ENCODE data around the gene EIF2AK3.
"Not testable (repeated sequence)": the region's sequence is repeated elsewhere in the genome, so short reads cannot be mapped to it uniquely, and the experiment has no call there.

Gene EIF2AK3

DNA sequence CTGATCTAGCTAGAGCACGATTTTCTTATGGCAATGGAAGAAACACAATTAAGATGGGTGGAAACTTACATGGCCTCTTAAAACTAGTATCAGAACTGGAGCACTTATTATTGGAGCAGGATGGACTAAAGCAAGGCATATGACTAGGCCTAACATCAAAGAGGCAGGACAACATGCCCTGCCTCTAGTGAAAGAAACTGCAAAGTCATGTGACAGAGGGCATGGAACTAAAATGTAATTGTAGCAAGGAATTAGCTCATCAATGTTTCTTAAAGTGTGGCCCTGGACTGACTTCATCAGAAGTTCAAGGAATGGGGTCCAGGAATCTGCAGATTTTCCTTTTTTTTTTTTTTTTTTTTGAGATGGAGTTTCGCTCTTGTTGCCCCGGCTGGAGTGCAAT is 5.3 kb upstream of the EIF2AK3 start:
- DNase-seq: no peak

GRCh38 chr2:88628571-88628939 is 1.3 kb upstream of the EIF2AK3 start:
- no peak for DNase-seq

DNA sequence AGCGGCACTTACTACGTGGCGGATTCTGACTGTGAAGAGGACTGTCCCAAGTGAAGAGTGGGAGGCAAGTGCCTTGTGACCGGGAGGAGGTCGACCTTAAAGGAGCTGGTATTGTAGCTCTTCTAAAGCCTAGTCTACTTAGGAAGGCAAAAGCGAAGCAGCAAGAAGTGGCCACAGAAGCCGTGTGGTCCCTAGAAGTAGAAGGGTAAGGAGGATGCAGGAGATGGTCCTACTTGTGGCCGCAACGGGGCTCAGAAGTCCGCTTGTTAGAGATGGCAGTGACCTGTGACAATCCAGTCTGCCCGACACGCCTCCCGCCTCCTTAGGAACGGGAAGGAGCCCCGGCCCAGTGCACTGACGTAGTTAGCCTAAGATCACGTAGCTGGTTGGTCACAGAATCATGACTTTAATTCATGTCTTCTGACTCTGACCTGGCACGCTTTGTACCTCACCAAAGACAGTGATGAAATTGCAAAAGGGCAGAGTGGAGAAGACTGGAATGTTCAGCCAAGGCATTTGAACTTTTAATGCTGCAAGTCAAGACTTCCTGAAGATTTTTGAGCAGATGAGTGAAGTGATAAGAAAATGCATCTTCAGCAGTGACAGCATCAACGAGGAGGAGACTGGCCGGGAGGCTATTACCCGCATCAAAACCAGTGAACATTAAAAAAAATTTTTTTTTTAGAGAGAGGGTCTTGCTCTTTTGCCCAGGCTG is 749 bp upstream of the EIF2AK3 start:
- DNase-seq: peak; percentile 84

GRCh38 chr2:88626171-88627054 is 851 bp downstream of the EIF2AK3 start:
- DNase-seq: peak; percentile 54

GRCh38 chr2:88624477-88624876 is 2.8 kb downstream of the EIF2AK3 start:
- DNase-seq: no peak

GRCh38 chr2:88623831-88624465 is 3.3 kb downstream of the EIF2AK3 start:
- DNase-seq: not testable (repeated sequence)

DNA sequence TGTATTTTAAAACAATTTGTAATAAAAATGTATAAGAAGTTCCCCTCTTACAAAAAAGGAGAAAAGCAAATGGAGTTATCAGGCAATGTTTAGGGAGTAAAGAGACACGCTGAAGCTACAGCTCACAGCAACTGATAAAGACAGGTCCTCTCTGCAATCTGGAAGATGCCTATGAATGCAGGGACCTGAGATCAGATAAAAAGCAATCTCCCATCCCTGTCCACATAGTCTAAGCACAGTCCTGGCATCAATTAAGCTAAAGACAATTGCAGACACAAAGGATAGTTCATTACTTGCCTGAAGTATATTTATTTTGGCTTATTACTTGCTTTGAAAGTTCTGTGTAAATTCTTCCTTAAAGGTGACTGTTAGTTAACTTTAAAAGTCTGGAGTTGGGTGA is 5.0 kb downstream of the EIF2AK3 start:
- DNase-seq: no peak

- DNase-seq: no peak
Measured at GRCh38 chr2:88621432-88621831, 5.8 kb downstream of the EIF2AK3 start.

DNA sequence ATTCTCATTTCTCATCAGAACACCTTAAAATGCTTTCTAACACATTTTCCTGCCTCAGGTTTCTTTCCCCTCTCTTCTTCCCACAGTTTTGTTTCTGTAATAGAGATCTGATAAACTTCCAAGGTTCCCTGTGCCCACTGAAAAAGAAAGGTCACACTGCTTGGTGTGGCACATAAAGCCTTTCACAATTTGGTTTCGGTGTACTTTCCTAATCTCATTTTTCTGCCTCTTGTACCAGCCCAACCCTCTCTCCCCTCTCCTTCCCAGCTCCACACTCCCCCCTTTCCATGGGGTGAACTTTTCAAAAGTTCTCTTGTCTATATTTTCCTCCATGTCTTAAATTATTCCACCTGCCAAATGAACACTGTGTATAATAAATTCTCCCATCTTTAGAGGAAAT is 7.2 kb downstream of the EIF2AK3 start:
- DNase-seq: no peak

- DNase-seq: no peak
Measured at GRCh38 chr2:88615822-88616221, 11.4 kb downstream of the EIF2AK3 start.

- no peak for DNase-seq
Measured at GRCh38 chr2:88614497-88615157, 12.6 kb downstream of the EIF2AK3 start.

DNA sequence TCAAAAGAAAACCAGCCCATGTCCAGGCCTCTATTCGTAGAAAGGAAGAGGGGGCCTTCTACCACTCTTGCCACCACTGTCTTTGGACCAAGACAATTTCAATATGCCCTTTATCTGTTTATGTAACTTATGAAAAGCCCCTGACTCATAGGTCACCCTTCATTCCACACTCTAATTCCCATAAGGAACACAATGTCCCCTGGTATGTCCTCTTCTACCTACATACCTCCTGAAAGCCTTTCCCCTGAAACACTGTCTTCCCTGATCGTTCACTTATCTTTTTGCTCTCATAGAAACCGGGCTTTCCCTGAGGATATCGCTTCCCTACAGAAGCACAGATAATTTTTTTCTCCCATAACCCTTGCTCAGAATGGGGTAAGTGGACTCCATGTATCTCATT is 13.3 kb downstream of the EIF2AK3 start:
- DNase-seq: no peak

DNA sequence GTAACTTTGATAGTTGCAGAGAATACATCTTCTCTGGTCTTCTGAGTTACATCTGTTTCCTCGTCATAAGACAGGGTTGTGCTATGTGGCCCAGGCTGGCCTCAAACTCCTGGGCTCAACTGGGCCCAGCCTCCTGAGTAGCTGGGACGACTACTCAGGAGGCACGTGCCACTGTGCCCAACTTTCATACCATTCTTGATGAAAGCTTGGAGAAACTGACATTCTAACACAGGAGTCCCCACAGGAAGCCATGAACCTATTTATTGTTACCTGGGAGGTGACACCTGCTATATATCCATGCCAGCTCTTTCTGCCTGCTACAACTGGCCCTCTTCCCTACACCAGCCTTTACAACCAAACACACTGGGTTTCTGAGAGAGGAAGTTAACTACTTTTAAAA is 19.1 kb downstream of the EIF2AK3 start:
- DNase-seq: no peak

DNA sequence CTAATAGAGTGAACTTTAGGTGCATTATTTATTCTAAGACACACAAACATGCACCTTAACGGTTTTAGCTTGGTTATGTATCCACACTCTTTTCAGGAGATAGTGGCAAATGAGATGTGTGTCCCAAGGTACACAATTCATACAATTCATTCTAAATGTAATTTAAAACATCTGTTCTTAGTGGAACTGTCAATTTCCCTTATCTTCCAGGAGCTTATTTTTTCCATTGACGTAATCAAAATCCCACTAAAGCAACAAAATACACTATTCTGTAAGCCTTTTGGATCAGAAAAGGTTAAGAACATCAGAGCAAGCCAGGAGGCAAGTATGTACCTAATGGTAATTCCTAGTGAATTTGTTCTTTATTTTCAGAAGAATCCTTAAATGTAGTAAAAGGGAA is 19.8 kb downstream of the EIF2AK3 start:
- DNase-seq: no peak

DNA sequence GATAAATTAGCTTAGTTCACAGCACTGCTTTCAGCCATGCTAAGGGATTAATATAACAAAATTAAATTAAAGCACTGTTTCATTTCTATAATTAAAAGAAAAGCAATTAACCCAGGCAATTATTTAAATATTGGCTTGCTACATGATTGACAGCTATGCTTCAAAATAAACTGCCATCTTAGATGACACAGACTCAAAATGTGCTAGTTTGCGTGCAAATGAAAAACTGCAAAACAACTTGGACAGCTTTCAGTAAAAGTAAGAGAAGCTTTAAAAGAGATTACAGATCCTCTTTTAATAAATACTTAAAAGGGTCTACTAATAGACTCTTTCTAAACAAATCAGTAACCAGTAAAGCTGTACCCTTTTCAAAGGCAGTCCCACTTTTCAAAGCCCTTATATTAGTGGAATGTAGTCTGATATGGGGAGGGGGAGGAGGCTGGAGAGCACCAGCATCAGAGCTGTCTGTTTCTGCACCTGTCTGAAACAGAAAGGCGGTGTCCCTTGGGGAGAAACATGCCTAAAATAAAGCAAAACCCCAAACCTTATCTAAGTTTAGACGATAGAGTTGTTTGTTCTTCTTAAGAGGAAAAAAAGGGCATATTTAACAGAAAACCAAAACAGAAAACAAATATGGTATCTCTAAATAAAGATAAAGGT is 20.8 kb downstream of the EIF2AK3 start:
- DNase-seq: no peak

DNA sequence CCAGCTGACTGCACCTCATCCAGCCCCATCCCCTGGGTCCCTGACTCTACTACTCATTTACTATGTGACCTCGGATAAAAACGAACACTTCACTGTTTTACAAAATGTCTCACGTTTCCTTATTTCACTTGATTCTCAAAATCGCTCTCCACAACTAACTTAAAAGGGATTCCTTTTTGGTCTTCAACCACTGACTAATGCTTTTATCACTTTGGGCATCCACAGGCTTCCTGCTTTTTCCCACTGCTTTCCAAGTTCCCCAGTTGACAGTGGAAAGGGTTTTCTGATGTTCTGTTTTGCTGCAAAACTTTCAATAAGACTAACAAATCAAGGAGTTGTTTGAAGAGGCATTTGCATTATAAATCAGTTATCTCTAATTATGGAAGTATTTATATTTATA is 24.1 kb downstream of the EIF2AK3 start:
- DNase-seq: no peak

- DNase-seq: no peak
Measured at GRCh38 chr2:88602022-88602421, 25.2 kb downstream of the EIF2AK3 start.

GRCh38 chr2:88601286-88601685 is 26.0 kb downstream of the EIF2AK3 start:
- no peak for DNase-seq

- DNase-seq: peak; percentile 72
Measured at GRCh38 chr2:88600038-88600465, 27.2 kb downstream of the EIF2AK3 start.

GRCh38 chr2:88599527-88599926 is 27.7 kb downstream of the EIF2AK3 start:
- no peak for DNase-seq

- DNase-seq: no peak
Measured at GRCh38 chr2:88597168-88597567, 30.1 kb downstream of the EIF2AK3 start.

- DNase-seq: no peak
Measured at GRCh38 chr2:88596141-88596830, 31.0 kb downstream of the EIF2AK3 start.
